Parathyroid adenoma (tissue), 2 donors: ENCODE measurements around the gene TEX19.

ENCODE experiments used
- H2AFZ ChIP-seq: fragments of 300-600 bp; sonication (generic); one replicate; pipeline ENCODE4 v1.7.0; 2017; ENCODE audit warnings: antibody characterized with exemption, mild to moderate bottlenecking
- H3K27ac ChIP-seq: fragments of 300-600 bp; sonication (generic); one replicate; pipeline ENCODE4 v1.7.0; 2017
- H3K27me3 ChIP-seq: fragments of 300-600 bp; sonication (generic); one replicate; pipeline ENCODE4 v1.7.0; 2017; ENCODE audit warnings: low read length; ENCODE audit not compliant: control insufficient read depth, insufficient read depth
- H3K36me3 ChIP-seq: fragments of 300-600 bp; sonication (generic); one replicate; pipeline ENCODE4 v1.7.0; 2017; ENCODE audit warnings: low read length; ENCODE audit not compliant: control insufficient read depth, insufficient read depth
- H3K4me1 ChIP-seq: fragments of 300-600 bp; sonication (generic); one replicate; pipeline ENCODE4 v1.7.0; 2017; ENCODE audit warnings: control low read depth
- H3K4me2 ChIP-seq: fragments of 300-600 bp; sonication (generic); one replicate; pipeline ENCODE4 v1.7.0; 2017; ENCODE audit warnings: low read length
- H3K4me3 ChIP-seq: fragments of 300-600 bp; sonication (generic); one replicate; pipeline ENCODE4 v1.7.0; 2017; ENCODE audit warnings: low read depth, low read length
- H3K79me2 ChIP-seq: fragments of 300-600 bp; sonication (generic); one replicate; pipeline ENCODE4 v1.7.0; 2017; ENCODE audit warnings: control low read depth
- H3K9ac ChIP-seq: fragments of 300-600 bp; sonication (generic); one replicate; pipeline ENCODE4 v1.7.0; 2017; ENCODE audit warnings: mild to moderate bottlenecking
- H3K9me3 ChIP-seq: fragments of 300-600 bp; sonication (generic); one replicate; pipeline ENCODE4 v1.7.0; 2017; ENCODE audit warnings: low read length; ENCODE audit not compliant: control insufficient read depth
- TF ChIP-seq, protein P1 (sequence below): fragments of 300-600 bp; sonication (generic); IDR thresholded peaks from one replicate; pipeline ENCODE4 v1.7.0; 2017; ENCODE audit warnings: antibody characterized with exemption, mild to moderate bottlenecking
- donor health status: primary hyperparathyroidism.

Gene TEX19

DNA sequence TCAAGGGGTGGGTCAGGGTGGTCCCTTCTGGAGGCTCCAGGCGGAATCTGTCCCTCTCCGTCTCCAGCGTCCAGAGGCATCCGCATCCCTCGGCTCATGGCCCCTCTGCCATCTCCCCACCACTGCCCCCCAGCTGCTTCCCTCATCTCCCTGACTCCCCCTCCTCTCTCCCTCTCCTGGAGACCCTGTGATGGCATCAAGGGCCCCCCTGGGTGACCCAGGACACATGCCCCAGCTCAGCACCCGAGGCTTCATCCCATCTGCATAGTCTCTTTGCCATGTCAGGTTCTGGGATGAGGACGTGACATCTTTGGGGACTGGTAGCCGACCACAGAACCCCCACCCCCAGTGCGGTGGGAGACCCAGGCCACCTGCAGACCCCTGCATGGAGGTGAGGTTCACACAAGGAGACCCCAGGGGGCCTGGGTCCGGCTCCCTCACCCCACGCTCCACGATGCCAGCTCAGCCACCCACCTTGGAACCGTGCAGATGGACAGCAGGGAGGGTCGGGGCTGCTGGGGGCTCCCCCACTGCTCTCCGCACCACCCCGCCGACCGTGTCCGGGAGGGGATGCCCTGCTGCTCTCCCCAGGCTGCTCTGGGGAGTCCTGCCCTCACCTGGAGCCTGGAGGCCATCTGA lies 29.2 kb upstream of the TEX19 start:
- H3K9me3 ChIP-seq = no peaks in the 10 kb centered on the region
- no peaks in the 10 kb centered on the region for H3K36me3 ChIP-seq
- TF ChIP-seq, protein P1, sequence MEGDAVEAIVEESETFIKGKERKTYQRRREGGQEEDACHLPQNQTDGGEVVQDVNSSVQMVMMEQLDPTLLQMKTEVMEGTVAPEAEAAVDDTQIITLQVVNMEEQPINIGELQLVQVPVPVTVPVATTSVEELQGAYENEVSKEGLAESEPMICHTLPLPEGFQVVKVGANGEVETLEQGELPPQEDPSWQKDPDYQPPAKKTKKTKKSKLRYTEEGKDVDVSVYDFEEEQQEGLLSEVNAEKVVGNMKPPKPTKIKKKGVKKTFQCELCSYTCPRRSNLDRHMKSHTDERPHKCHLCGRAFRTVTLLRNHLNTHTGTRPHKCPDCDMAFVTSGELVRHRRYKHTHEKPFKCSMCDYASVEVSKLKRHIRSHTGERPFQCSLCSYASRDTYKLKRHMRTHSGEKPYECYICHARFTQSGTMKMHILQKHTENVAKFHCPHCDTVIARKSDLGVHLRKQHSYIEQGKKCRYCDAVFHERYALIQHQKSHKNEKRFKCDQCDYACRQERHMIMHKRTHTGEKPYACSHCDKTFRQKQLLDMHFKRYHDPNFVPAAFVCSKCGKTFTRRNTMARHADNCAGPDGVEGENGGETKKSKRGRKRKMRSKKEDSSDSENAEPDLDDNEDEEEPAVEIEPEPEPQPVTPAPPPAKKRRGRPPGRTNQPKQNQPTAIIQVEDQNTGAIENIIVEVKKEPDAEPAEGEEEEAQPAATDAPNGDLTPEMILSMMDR = no peak
- no peaks in the 10 kb centered on the region for H3K27me3 ChIP-seq
- H3K4me2 ChIP-seq = no peak overlapping the region
- H3K27ac ChIP-seq = no peak overlapping the region
- H3K9ac ChIP-seq = no peak overlapping the region
- no peaks in the 10 kb centered on the region for H3K79me2 ChIP-seq
- H2AFZ ChIP-seq = no peak overlapping the region
- H3K4me1 ChIP-seq = peaks cover 12% of the 10 kb centered on the region
- no peak overlapping the region for H3K4me3 ChIP-seq

DNA sequence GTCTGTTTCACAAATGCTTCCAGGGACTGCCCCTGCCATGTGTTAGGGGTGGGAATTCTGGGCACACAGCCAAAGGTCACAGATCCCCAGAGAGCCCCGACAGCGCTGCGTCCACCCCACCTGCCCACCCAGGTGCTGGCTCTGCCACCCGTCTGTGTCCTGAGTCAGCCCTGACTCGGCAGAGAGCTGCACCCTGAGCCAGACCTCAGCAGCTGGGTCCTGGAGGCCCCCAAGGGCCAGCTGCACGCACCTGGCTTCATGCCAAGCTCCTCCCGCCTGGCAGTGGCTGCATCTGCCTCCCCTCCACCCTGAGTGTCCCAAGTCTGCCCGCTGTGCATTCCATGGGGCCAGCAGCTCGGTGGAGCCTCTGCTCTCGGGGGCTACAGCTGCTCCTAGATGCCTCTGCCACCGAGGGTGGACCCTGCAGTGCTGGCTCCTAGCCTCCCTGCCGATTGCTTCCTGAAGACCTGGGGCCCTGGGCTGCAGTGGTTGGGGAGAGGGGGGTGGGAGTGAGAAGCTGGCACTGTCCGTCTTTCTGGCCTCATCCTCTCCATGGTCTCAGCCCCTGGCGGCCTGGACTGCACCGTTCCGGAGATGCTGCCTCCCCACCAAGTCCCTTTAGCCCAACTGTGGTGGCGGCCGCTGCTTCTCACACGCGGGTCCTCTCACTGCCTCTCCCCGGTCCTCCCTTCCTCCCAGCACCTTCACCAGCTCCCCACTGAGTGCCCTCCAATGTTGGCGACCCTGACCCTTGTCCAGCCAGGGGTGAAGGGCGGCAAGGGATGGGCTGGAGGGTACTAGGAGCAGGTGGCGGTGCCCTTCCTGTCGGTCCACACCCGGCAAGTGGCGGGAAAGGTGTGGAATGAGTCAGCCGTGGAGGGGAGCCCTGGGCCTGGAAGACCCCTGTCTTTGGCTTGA lies 28.5 kb upstream of the TEX19 start:
- no peak overlapping the region for H3K9ac ChIP-seq
- H3K27ac ChIP-seq = no peak overlapping the region
- H3K4me1 ChIP-seq = peaks cover 12% of the 10 kb centered on the region
- TF ChIP-seq, protein P1 = no peak
- no peaks in the 10 kb centered on the region for H3K9me3 ChIP-seq
- no peak overlapping the region for H3K4me3 ChIP-seq
- H3K27me3 ChIP-seq = no peaks in the 10 kb centered on the region
- no peak overlapping the region for H3K4me2 ChIP-seq
- H3K79me2 ChIP-seq = no peaks in the 10 kb centered on the region
- no peak overlapping the region for H2AFZ ChIP-seq
- no peaks in the 10 kb centered on the region for H3K36me3 ChIP-seq

DNA sequence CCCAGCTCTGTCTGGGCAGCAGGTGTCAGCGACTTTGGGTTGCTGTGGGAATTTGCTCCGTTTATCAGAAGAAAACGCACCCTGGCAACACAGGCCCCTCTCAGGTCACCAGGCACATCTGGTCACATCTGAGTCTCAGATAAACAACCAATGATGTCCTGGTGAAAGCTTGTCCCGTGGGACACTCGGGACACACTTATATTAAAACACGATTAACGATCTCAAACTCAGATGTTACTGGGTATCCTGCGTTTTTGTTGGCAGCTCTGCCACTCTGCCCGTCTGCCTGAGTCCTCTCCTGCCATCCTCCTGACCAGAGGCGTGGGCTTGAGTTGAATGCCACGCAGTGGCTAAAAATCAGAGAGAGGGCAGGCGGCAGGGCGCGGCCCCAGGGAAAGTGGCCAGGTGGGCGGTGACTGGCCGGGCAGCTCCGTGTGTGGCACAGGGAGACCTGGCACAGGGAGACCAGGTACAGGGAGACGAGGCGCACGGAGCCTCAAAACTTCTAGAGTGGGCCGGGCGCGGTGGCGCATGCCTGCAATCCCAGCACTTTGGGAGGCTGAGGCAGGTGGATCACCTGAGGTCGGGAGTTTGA lies 27.6 kb upstream of the TEX19 start:
- TF ChIP-seq, protein P1 = no peak
- Histone ChIP-seq H2AFZ (no peak overlapping the region), H3K27ac (no peak overlapping the region), H3K27me3 (no peaks in the 10 kb centered on the region), H3K4me2 (no peak overlapping the region), H3K36me3 (no peaks in the 10 kb centered on the region), H3K4me1 (peaks cover 12% of the 10 kb centered on the region), H3K9me3 (no peaks in the 10 kb centered on the region), H3K9ac (no peak overlapping the region), H3K79me2 (no peaks in the 10 kb centered on the region), H3K4me3 (no peak overlapping the region)

DNA sequence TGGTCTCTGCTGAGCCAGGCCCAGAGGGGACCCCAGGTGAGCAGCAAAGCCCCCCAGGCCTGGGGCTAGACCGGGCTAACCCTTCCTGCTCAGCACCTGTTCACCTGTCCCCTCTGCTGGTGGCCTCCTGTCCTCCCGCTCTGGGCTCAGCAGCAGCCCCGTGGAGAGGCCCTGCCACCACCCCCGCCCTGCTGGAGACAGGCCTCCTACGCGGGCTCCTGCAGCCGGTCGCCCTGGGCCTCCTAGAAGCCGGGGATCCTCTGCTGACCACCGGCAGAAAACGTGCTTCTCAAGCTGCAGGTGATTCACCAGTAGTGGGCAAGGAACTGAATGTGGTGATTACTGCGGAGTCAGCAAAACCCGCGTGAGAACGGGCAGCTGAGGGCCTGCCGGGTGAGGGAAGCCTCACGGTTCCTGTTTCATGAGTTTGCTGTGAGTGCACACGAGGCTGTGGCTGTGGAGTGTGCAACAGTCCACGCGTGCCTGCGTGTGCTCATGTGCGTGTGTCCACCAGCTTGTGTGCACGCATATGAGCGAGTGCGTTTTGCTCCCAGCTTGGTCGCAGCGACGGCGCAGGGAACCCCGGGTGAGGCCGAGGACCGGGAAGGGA lies 26.3 kb upstream of the TEX19 start:
- Histone ChIP-seq H3K4me1 (peaks cover 12% of the 10 kb centered on the region), H3K27ac (no peak overlapping the region), H3K4me3 (peak overlapping the region; percentile 59), H3K9me3 (no peaks in the 10 kb centered on the region), H3K4me2 (peak overlapping the region; percentile 76), H3K27me3 (no peaks in the 10 kb centered on the region), H2AFZ (peak overlapping the region; percentile 60), H3K9ac (no peak overlapping the region), H3K36me3 (no peaks in the 10 kb centered on the region), H3K79me2 (no peaks in the 10 kb centered on the region)
- TF ChIP-seq, protein P1 = no peak
